Measurements from ENCODE around the gene WDFY4. TPM values are rescaled to one million over a fixed set of nuclear protein-coding genes. Genes with fewer than 3 reads are reported as not detected.

Gene WDFY4
- total RNA-seq, 1 donor from 2014 or later, result not detected

GRCh38 chr10:48817141-48817540 lies 132.5 kb downstream of the WDFY4 start:
- Mint-ChIP-seq H3K9me3 (ENCODE audit: low read depth) (peaks cover 3% of the 10 kb centered on the region), H3K4me1 (ENCODE audit: low read depth) (no peaks in the 10 kb centered on the region), H3K27me3 (ENCODE audit: low read depth) (no peaks in the 10 kb centered on the region), H3K27ac (ENCODE audit: unreplicated experiment) (no peak overlapping the region), H3K36me3 (ENCODE audit: low read depth) (no peaks in the 10 kb centered on the region), H3K4me3 (ENCODE audit: unreplicated experiment) (no peak overlapping the region)
- TF ChIP-seq CTCF (IDR thresholded peaks at IDR 0.05), result no peak
- DNase-seq (ENCODE audit: low spot score), result no peak

- no peak overlapping the region for H3K4me3 Mint-ChIP-seq (ENCODE audit: unreplicated experiment)
- no peak for DNase-seq (ENCODE audit: low spot score)
- H3K27ac Mint-ChIP-seq (ENCODE audit: unreplicated experiment), result no peak overlapping the region
- no peak for TF ChIP-seq CTCF (IDR thresholded peaks at IDR 0.05)
- no peaks in the 10 kb centered on the region for H3K36me3 Mint-ChIP-seq (ENCODE audit: low read depth)
- H3K4me1 Mint-ChIP-seq (ENCODE audit: low read depth), result no peaks in the 10 kb centered on the region
- no peaks in the 10 kb centered on the region for H3K27me3 Mint-ChIP-seq (ENCODE audit: low read depth)
- no peaks in the 10 kb centered on the region for H3K9me3 Mint-ChIP-seq (ENCODE audit: low read depth)
Measured at GRCh38 chr10:48818081-48818480, 133.4 kb downstream of the WDFY4 start.

- no peaks in the 10 kb centered on the region for H3K27me3 Mint-ChIP-seq (ENCODE audit: low read depth)
- H3K27ac Mint-ChIP-seq (ENCODE audit: unreplicated experiment), result no peak overlapping the region
- no peaks in the 10 kb centered on the region for H3K9me3 Mint-ChIP-seq (ENCODE audit: low read depth)
- H3K4me3 Mint-ChIP-seq (ENCODE audit: unreplicated experiment), result no peak overlapping the region
- TF ChIP-seq CTCF (IDR thresholded peaks at IDR 0.05), result no peak
- no peaks in the 10 kb centered on the region for H3K36me3 Mint-ChIP-seq (ENCODE audit: low read depth)
- H3K4me1 Mint-ChIP-seq (ENCODE audit: low read depth), result no peaks in the 10 kb centered on the region
- no peak for DNase-seq (ENCODE audit: low spot score)
Measured at GRCh38 chr10:48818861-48819520, 134.3 kb downstream of the WDFY4 start.

- Mint-ChIP-seq H3K4me3 (ENCODE audit: unreplicated experiment) (no peak overlapping the region), H3K27ac (ENCODE audit: unreplicated experiment) (no peak overlapping the region), H3K36me3 (ENCODE audit: low read depth) (no peaks in the 10 kb centered on the region), H3K9me3 (ENCODE audit: low read depth) (no peaks in the 10 kb centered on the region), H3K4me1 (ENCODE audit: low read depth) (no peaks in the 10 kb centered on the region), H3K27me3 (ENCODE audit: low read depth) (no peaks in the 10 kb centered on the region)
- TF ChIP-seq CTCF (IDR thresholded peaks at IDR 0.05), result no peak
- DNase-seq (ENCODE audit: low spot score), result no peak
Measured at GRCh38 chr10:48819783-48820182, 135.1 kb downstream of the WDFY4 start.

- H3K9me3 Mint-ChIP-seq (ENCODE audit: low read depth), result no peaks in the 10 kb centered on the region
- H3K27ac Mint-ChIP-seq (ENCODE audit: unreplicated experiment), result no peak overlapping the region
- H3K27me3 Mint-ChIP-seq (ENCODE audit: low read depth), result peaks cover 4% of the 10 kb centered on the region
Measured at GRCh38 chr10:48820231-48820630, 135.6 kb downstream of the WDFY4 start.

More at GRCh38 chr10:48820231-48820630, 135.6 kb downstream of the WDFY4 start:
- no peak overlapping the region for H3K4me3 Mint-ChIP-seq (ENCODE audit: unreplicated experiment)
- DNase-seq (ENCODE audit: low spot score), result no peak
- no peak for TF ChIP-seq CTCF (IDR thresholded peaks at IDR 0.05)
- no peaks in the 10 kb centered on the region for H3K36me3 Mint-ChIP-seq (ENCODE audit: low read depth)
- no peaks in the 10 kb centered on the region for H3K4me1 Mint-ChIP-seq (ENCODE audit: low read depth)

Data from chondrocyte (in vitro differentiated cells).